ENCODE measurements around the gene ANO3.

ANO3 gene

GRCh38 chr11:26677566-26677965 lies 345.6 kb downstream of the ANO3 start:
- no peak for DNase-seq (ENCODE audit: low spot score)
- no peak for TF ChIP-seq CTCF (IDR thresholded peaks at IDR 0.05; ENCODE audit: extremely low read depth, missing control alignments)

DNA sequence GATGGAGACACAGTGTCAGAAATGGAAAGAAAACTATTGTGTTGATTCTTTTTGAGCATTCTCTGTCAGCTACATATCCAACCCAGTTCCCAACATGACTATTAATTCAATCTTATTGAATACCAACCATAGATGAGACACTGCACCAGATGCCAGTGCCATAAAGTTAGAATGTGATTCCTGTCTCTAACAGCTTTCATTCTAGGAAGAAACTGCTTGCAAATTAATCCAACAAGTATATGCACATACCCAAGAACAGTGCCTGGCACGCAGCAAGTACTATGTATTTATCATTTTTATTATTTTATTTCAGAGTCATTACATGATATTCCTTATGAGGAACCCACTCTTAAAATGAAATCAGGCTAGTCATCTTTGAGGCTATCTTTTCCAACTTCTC lies 355.4 kb downstream of the ANO3 start:
- no peak for TF ChIP-seq CTCF (IDR thresholded peaks at IDR 0.05; ENCODE audit: extremely low read depth, missing control alignments)
- DNase-seq (ENCODE audit: low spot score): no peak

- no peak for TF ChIP-seq CTCF (IDR thresholded peaks at IDR 0.05; ENCODE audit: extremely low read depth, missing control alignments)
- no peak for DNase-seq (ENCODE audit: low spot score)
Observed at GRCh38 chr11:26688701-26689100, 356.8 kb downstream of the ANO3 start.

DNA sequence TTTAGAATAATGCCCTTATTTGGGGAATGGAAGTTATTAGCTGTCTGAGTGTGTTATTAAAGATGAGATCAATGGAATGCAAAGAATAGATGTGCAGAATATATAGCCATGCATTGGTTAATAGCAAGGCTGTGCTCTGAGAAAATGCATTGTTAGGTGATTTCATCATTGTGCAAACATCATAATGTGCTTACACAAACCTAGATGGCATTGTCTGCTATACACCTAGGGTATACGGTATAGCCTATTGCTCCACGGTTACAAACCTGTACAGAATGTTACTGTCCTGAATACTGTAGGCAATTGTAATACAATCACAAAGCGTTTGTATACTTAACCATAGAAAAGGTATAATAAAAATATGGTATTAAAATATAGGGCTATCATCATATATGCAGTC lies 364.4 kb downstream of the ANO3 start:
- no peak for DNase-seq (ENCODE audit: low spot score)
- TF ChIP-seq CTCF (IDR thresholded peaks at IDR 0.05; ENCODE audit: extremely low read depth, missing control alignments): no peak

GRCh38 chr11:26698224-26698623 lies 366.3 kb downstream of the ANO3 start:
- TF ChIP-seq CTCF (IDR thresholded peaks at IDR 0.05; ENCODE audit: extremely low read depth, missing control alignments): no peak
- DNase-seq (ENCODE audit: low spot score): no peak

DNA sequence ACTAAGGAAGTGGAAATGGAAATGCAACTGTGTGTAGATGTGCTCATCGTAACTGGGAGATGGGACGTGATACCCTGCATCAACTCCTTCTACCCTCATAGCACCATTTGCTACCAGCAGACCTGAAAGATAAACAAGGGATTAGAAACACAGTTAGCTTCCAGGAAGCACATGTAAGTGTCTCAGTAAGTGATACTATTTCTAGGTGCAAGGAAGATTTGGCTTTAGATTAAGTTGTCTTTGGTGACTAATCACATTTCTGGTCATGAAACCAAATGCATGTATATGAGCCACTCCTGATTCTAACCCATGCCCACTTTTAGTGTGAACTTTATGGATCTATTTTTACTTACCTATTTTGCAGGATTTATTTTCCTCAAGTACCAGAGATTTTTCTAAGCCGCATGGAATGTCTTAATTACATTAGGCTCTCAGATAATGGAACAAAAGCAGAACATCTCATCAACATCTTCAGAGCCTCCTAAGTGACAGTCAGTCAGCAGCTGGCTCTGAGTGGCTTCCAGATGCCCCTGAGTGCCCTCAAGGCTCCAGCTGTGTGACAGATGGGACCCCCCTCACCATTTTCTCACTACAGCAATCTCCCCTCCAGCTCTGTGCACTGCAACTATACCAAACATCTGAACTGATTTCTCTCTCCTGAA lies 368.8 kb downstream of the ANO3 start:
- no peak for DNase-seq (ENCODE audit: low spot score)
- TF ChIP-seq CTCF (IDR thresholded peaks at IDR 0.05; ENCODE audit: extremely low read depth, missing control alignments): no peak

- no peak for DNase-seq (ENCODE audit: low spot score)
- no peak for TF ChIP-seq CTCF (IDR thresholded peaks at IDR 0.05; ENCODE audit: extremely low read depth, missing control alignments)
Observed at GRCh38 chr11:26702406-26702805, 370.5 kb downstream of the ANO3 start.

Data from GM20000 (cell line).